OCI-LY7 (cell line): ENCODE data around the gene ADAM15.

Source experiments
- EZH2phosphoT487 ChIP-seq: fragments of 200-600 bp; sonication (generic); IDR thresholded peaks from 2 replicates; pipeline ENCODE4 v1.6.1; 2018; ENCODE audit warnings: low read depth, borderline replicate concordance, mild to moderate bottlenecking, mixed run types, antibody characterized with exemption, low read length, moderate library complexity, mixed read lengths
- TF ChIP-seq, protein P1 (sequence below): fragments of 200-600 bp; sonication (generic); conservative IDR thresholded peaks from 2 replicates; pipeline ENCODE4 v1.5.1; 2014; ENCODE audit warnings: mild to moderate bottlenecking, antibody characterized with exemption, low read length, moderate library complexity, mixed read lengths

DNA sequence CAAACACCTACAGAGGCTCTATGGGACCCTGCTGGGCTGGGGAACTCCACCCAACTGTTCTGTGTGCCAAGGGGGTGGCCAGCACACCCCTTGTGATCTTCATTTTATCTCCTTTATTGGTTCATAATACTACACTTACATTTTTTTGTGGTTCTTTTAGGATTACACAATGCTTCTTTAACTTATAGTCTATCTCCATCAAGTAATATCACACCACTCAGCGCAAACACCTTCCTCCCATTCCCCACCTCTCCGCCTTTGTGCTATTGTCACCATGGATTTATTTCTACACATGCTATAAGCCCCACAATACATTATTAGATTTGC is 43.5 kb downstream of the ADAM15 start:
- TF ChIP-seq, protein P1, sequence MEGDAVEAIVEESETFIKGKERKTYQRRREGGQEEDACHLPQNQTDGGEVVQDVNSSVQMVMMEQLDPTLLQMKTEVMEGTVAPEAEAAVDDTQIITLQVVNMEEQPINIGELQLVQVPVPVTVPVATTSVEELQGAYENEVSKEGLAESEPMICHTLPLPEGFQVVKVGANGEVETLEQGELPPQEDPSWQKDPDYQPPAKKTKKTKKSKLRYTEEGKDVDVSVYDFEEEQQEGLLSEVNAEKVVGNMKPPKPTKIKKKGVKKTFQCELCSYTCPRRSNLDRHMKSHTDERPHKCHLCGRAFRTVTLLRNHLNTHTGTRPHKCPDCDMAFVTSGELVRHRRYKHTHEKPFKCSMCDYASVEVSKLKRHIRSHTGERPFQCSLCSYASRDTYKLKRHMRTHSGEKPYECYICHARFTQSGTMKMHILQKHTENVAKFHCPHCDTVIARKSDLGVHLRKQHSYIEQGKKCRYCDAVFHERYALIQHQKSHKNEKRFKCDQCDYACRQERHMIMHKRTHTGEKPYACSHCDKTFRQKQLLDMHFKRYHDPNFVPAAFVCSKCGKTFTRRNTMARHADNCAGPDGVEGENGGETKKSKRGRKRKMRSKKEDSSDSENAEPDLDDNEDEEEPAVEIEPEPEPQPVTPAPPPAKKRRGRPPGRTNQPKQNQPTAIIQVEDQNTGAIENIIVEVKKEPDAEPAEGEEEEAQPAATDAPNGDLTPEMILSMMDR = no peak
- TF ChIP-seq EZH2phosphoT487 = no peak
